ENCODE data around the gene PF4V1. TPM values are rescaled to one million over a fixed set of nuclear protein-coding genes. Genes with fewer than 3 reads are reported as not detected.

Gene PF4V1
- total and polyA plus RNA-seq, 2 donors (not counting 1 experiment from before 2014, with no cell fraction given): not detected

GRCh38 chr4:73836373-73837279 is 16.5 kb upstream of the PF4V1 start, which contains the start of gene CXCL6:
Gene CXCL6 (plus strand): TSS chr4:73836678. CDS start chr4:73836751, 73 bp downstream.
- no peak within 1 kb of the TSS for H3K9ac ChIP-seq (ENCODE audit: low read length)
- Mint-ChIP-seq H3K4me1 (no peaks in the 10 kb centered on the region), H3K4me3 (no peak within 1 kb of the TSS), H3K27ac (no peak within 1 kb of the TSS), H3K9me3 (ENCODE audit: insufficient read depth) (no peaks in the 10 kb centered on the region), H3K27me3 (peaks cover 23% of the 10 kb centered on the region)
- intact Hi-C loops (cut with micrococcal nuclease): no loop called here
- no peaks in the 10 kb centered on the region for H3K4me1 ChIP-seq (ENCODE audit: control insufficient read depth in 2 of 2, insufficient read depth in 2 of 2, low read length in 2 of 2)
- POLR2A ChIA-PET: no interaction called here
- TF ChIP-seq CTCF (IDR thresholded peaks at IDR 0.05) (no peak), EZH2 (IDR thresholded peaks at IDR 0.05; ENCODE audit: borderline replicate concordance, insufficient read depth, low read depth, low read length, poor library complexity, severe bottlenecking) (no peak)
- no peaks in the 10 kb centered on the region for H3K79me2 ChIP-seq (ENCODE audit: control insufficient read depth, insufficient read depth, low read length)
- 11% methylated on average over 36 of the region's 41 CpGs for WGBS (ENCODE audit: insufficient coverage)
- H3K9me3 ChIP-seq (ENCODE audit: control extremely low read depth in 1 of 3, control insufficient read depth in 2 of 3, insufficient read depth in 1 of 3, low read length in 2 of 3): peaks cover 0 to 8% (median 0%) of the 10 kb centered on the region in 3 donors
- peaks cover 0 to 6% (median 4%) of the 10 kb centered on the region in 4 experiments for H3K27me3 ChIP-seq (replicated peaks in 1 of 4; ENCODE audit: control extremely low read depth in 1 of 4, control insufficient read depth in 3 of 4, insufficient read depth in 4 of 4, low read length in 3 of 4)
- CTCF ChIA-PET: no interaction called here
- peak within 1 kb of the TSS in 1 of 5 experiments; percentile 38 for H3K4me3 ChIP-seq (ENCODE audit: control extremely low read depth in 1 of 5, extremely low read depth in 1 of 5, insufficient read depth in 1 of 5, low read depth in 2 of 5, low read length in 4 of 5)
- ATAC-seq (ENCODE audit: low read depth) (no peak), DNase-seq (no peak)
- H3K27ac ChIP-seq (ENCODE audit: low read length in 2 of 2): no peak within 1 kb of the TSS
- H3K4me2 ChIP-seq (replicated peaks; ENCODE audit: low read depth, low read length, poor library complexity, severe bottlenecking): no peak within 1 kb of the TSS
- no peaks in the 10 kb centered on the region for H3K36me3 ChIP-seq (replicated peaks in 1 of 2; ENCODE audit: control extremely low read depth in 1 of 2, control insufficient read depth in 1 of 2, extremely low read depth in 1 of 2, insufficient read depth in 2 of 2, low read length in 1 of 2)
- H2AFZ ChIP-seq (ENCODE audit: insufficient read depth, low read depth, low read length, poor library complexity, severe bottlenecking): peak within 1 kb of the TSS; percentile 19
- no peaks in the 10 kb centered on the region for H4K20me1 ChIP-seq (ENCODE audit: control insufficient read depth, insufficient read depth, low read length, poor library complexity, severe bottlenecking)

- Mint-ChIP-seq H3K4me3 (no peak overlapping the region), H3K9me3 (ENCODE audit: insufficient read depth) (no peaks in the 10 kb centered on the region), H3K27me3 (peaks cover 23% of the 10 kb centered on the region), H3K27ac (no peak overlapping the region), H3K4me1 (no peaks in the 10 kb centered on the region)
- DNase-seq (no peak), ATAC-seq (ENCODE audit: low read depth) (no peak)
- Histone ChIP-seq H3K27ac (ENCODE audit: low read length in 2 of 2) (no peak overlapping the region), H3K36me3 (replicated peaks in 1 of 2; ENCODE audit: control extremely low read depth in 1 of 2, control insufficient read depth in 1 of 2, extremely low read depth in 1 of 2, insufficient read depth in 2 of 2, low read length in 1 of 2) (no peaks in the 10 kb centered on the region), H3K9ac (ENCODE audit: low read length) (no peak overlapping the region), H4K20me1 (ENCODE audit: control insufficient read depth, insufficient read depth, low read length, poor library complexity, severe bottlenecking) (no peaks in the 10 kb centered on the region), H3K4me1 (ENCODE audit: control insufficient read depth in 2 of 2, insufficient read depth in 2 of 2, low read length in 2 of 2) (no peaks in the 10 kb centered on the region), H3K4me2 (replicated peaks; ENCODE audit: low read depth, low read length, poor library complexity, severe bottlenecking) (no peak overlapping the region), H3K27me3 (replicated peaks in 1 of 4; ENCODE audit: control extremely low read depth in 1 of 4, control insufficient read depth in 3 of 4, insufficient read depth in 4 of 4, low read length in 3 of 4) (peaks cover 0 to 6% (median 4%) of the 10 kb centered on the region in 4 experiments), H2AFZ (ENCODE audit: insufficient read depth, low read depth, low read length, poor library complexity, severe bottlenecking) (no peak overlapping the region), H3K79me2 (ENCODE audit: control insufficient read depth, insufficient read depth, low read length) (no peaks in the 10 kb centered on the region), H3K4me3 (ENCODE audit: control extremely low read depth in 1 of 5, extremely low read depth in 1 of 5, insufficient read depth in 1 of 5, low read depth in 2 of 5, low read length in 4 of 5) (no peak overlapping the region), H3K9me3 (ENCODE audit: control extremely low read depth in 1 of 3, control insufficient read depth in 2 of 3, insufficient read depth in 1 of 3, low read length in 2 of 3) (peaks cover 0 to 8% (median 0%) of the 10 kb centered on the region in 3 donors)
- intact Hi-C loops (cut with micrococcal nuclease): no loop called here
- POLR2A ChIA-PET: no interaction called here
- no peak for TF ChIP-seq EZH2 (IDR thresholded peaks at IDR 0.05; ENCODE audit: borderline replicate concordance, insufficient read depth, low read depth, low read length, poor library complexity, severe bottlenecking)
- no peak for TF ChIP-seq CTCF (IDR thresholded peaks at IDR 0.05)
- WGBS (ENCODE audit: insufficient coverage): 100% methylated on average over 3 of the region's 5 CpGs
- CTCF ChIA-PET: no interaction called here
Measured at GRCh38 chr4:73839071-73839470, 14.0 kb upstream of the PF4V1 start.

Data from B cell (primary cell).